HG03103 (cell line): ENCODE measurements around the gene UBXN4.
"Not testable (repeated sequence)": the region's sequence is repeated elsewhere in the genome, so short reads cannot be mapped to it uniquely, and the experiment has no call there.

Experiments used
- ATAC-seq: cut with Tn5 transposase; IDR thresholded peaks from one replicate; pipeline ENCODE4 v1.9.1; 2021; ENCODE audit warnings: low read depth; ENCODE audit not compliant: unreplicated experiment

Gene UBXN4, protein sequence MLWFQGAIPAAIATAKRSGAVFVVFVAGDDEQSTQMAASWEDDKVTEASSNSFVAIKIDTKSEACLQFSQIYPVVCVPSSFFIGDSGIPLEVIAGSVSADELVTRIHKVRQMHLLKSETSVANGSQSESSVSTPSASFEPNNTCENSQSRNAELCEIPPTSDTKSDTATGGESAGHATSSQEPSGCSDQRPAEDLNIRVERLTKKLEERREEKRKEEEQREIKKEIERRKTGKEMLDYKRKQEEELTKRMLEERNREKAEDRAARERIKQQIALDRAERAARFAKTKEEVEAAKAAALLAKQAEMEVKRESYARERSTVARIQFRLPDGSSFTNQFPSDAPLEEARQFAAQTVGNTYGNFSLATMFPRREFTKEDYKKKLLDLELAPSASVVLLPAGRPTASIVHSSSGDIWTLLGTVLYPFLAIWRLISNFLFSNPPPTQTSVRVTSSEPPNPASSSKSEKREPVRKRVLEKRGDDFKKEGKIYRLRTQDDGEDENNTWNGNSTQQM

DNA sequence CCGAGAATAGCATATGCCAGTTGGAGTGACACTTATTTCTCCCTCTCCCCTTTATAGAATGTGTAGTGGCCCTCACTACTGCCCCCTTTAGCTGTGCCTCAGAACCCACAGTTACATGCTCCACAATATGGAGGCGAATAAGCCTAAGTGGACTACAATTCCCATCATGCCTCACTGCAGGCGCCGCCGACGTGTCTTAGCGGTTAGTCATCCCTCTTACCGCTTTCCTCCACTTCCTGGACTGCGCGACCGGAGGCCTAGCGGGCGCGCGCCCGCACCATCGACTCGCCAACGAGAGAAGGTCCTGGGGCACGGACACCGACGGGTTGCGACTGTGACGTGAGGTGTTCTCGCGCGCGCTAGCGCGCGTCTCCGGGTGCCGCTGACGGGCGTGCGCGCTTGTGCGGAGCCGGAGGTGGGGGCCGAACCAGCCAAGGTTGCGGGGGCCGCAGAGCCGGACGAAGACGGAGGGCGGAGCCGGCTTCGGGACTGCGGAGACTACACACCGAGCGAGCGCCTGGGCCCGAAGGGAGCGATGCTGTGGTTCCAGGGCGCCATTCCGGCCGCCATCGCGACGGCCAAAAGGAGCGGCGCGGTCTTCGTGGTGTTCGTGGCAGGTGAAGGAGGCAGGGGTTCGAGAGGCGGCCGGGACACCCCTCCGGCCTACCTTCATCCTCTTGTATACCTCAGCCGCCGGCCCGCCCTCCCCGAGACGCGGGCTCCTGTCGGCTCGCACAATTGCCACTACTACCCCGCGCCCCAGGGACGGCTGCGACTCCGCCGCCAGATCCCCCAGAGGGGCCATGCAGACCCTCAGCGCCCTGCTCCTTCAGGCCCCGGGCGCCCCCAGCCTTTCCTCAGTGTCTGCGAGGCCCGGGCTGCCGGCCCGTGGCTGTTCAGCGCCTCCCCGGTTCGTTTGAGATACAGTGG is at the start of gene UBXN4:
TSS of gene UBXN4 (plus strand) at position 461 of the 930 bp plus-strand sequence. CDS start at position 536, 75 bp downstream.
- peak; percentile 89 for ATAC-seq

GRCh38 chr2:135694711-135695110 is 46.9 kb upstream of the UBXN4 start:
- no peak for ATAC-seq

GRCh38 chr2:135698838-135699237 is 42.8 kb upstream of the UBXN4 start:
- no peak for ATAC-seq

DNA sequence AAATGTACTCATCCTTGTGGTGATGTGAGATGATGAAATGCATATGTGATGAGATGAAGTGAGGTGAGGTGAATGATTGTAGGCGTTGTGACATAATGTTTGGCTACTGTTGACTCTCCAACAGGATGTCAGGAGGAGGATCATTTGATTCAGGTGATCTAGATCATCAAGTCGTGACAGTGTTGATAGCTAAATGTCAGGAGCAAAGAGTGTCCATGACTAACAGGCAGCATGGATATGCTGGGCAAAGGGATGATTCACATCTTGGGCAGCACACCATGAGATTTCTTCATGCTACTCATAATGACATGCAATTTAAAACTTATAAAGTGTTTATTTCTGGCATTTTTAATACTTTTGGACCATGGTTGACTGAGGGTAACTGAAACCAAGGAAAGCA is 40.2 kb upstream of the UBXN4 start:
- no peak for ATAC-seq

DNA sequence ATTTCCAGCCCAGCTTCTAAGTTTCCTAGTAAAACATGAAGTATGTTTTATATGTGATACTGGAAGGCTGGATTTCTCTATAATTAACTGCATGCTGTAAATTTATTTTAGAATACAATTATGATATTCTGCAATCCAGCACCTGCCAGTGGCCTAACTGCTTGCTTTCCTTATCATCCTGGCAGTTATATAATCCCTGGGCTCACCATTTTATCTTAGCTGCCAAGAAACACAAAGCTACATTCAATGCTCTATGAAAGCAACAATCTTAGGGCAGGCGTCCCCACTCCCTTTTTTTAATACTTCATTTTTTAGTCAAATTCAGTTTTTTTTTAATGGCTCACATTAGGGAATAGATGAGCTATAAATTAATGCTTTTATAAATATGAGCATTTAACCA is 38.4 kb upstream of the UBXN4 start:
- no peak for ATAC-seq

DNA sequence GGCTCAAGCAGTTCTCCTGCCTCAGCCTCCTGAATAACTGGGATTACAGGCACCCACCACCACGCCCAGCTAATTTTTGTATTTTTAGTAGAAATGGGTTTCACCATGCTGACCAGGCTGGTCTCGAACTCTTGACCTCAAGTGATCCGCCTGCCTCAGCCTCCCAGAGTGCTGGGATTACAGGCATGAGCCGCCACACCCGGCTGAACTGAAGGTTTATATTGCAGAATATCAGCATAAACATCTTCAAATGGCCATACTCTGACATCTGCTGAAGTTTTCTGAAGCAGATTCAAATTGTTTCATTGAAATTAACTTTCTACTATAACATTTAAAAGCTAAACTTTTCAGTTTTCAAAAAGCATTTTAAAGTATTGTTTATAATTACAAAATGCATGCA is 37.6 kb upstream of the UBXN4 start:
- ATAC-seq: not testable (repeated sequence)

DNA sequence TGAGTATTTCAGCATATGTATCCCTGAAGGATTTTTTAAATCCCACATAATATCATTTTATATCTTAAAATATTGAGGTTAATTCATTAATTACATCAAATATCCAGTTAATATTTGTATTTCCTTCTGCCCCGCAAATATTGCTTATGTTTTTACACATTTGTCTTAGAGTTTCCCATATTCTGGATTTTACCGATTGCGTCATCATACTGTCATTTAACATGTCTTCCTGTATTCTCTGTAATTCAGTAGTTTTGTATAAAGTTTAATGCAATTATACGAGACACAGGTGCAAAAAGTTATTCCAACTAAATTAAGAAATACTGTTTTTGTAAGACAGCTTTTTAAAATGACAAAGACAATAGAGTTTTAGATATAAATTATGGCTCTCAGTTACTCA is 33.5 kb upstream of the UBXN4 start:
- no peak for ATAC-seq

DNA sequence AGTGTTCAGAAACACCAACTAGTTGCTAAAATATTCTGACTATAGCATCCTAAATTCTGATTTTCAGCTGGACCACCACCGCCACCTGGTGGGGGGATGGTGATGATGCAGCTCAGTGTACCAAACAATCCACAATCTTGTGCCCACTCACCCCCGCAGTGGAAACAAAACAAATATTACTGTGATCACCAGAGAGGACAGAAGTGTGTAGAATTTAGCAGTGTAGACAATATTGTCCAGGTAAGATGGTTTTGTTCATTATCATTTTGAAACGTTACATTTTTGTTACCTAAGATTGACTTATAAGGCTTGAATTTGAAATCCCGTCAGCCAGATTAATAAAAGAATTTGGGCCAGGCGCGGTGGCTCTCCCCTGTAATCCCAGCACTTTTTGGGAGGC is 31.7 kb upstream of the UBXN4 start:
- ATAC-seq: no peak

- not testable (repeated sequence) for ATAC-seq
Observed at GRCh38 chr2:135715086-135715485, 26.6 kb upstream of the UBXN4 start.

DNA sequence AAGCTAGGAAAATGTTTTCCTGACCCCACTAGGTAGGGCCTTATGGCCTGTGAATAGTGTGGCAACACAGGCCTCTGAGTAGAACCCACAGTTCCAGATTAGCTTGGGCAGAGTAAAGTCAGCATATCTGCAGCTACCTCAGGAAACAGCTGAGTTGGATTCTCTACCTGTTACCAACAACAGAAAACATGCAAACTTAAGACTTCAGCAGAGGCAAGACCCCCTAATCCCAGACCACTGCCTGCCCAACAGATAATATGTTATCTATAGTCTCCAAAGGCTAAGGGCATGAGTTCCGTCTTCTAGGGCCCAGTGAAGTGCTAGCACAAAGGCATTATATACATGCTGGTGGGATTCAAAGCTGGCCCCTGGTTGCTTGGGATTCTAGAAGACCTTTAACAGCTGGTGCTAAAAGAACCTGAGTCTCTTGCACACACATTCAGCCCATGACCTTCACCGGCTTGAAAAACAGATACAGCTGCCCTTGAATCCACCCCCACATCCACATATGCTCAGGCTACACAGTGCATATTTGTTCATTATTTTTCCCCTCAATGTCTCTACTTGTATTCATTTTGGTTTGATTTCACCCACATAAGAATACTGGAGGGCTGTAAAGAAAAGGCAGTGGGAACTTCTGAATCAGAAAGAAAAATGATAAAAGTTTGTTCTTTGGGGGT is 13.5 kb upstream of the UBXN4 start:
- ATAC-seq: no peak

- ATAC-seq: no peak
Observed at GRCh38 chr2:135732561-135732960, 9.1 kb upstream of the UBXN4 start.

GRCh38 chr2:135733045-135733444 is 8.6 kb upstream of the UBXN4 start:
- ATAC-seq: no peak

DNA sequence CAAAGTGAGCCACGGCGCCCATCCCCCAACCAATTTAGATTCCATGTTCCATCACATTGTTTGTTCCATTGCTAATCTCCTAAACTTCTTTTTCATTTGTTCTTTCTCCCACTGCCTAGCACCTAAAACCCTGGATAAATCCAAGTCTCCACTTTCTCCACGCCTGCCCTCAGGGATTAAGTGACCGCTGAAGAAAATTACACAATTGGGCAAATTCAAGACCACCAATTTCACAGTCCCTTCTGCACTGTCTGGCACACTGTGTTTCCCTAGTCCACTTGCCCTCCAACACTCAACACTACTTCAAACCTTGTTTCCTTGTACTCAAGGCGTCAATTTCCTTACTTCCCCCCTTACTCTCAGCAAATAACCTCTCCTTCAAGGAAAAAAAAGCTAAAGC is 5.1 kb upstream of the UBXN4 start:
- ATAC-seq: no peak

GRCh38 chr2:135740206-135740605 is 1.4 kb upstream of the UBXN4 start:
- no peak for ATAC-seq

DNA sequence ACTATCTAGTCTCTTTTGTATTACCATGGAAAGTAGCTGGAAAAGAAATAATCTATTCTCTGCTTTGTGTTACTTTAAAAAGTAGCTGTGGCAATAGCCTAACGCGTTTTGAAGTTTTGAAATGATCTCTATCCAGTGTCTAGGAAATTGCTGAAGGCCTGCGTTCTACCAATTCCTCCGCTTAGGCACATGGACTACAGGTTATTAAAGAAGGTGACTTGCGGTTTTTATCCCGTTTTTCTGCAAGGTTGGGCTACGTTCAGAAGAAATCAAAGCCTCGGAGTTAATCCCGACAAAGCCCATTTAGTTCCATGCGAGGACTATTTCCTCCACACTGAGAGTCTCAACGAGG is 636 bp upstream of the UBXN4 start:
- ATAC-seq: no peak

DNA sequence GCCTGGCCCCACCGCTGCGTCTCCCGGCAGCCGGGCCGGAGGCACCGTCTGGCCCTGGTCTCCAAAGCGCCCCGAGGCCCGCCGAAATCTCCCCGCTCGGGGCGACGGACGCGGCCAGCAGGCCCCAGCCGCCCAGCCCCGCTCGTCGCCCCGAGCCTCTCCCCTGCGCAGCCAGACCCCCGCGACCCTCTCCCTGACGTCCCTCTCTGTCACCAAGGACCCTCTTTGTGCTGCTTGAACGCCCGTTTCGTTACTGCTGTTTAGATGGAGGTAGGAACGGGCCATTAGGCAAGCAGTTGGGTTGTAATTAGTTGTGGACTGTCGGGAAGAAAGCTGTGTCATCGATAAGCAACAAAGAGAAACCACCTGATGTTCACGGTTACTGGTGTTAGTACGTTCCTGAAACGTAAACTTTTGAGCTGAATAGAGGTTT is 686 bp downstream of the UBXN4 start:
- peak; percentile 4 for ATAC-seq

DNA sequence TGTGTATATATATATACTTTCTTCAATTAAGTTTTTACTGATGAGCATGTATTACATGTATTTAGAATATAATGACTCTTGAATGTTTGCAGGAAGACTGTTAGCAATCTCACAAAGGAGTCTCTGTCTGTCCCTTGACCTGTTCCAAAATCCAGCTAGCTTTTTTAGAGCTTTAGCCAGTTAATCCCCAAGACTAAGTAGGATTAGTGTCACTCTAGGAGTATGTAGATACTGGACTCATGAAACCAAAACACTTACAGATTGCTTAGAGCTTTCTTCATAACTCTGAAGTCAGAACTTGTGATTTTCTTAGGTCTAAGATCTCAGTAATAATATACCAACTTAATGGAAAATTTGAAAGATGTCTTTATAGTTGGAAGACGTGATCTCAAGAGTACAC is 2.2 kb downstream of the UBXN4 start:
- ATAC-seq: no peak

- no peak for ATAC-seq
Observed at GRCh38 chr2:135744760-135745314, 3.2 kb downstream of the UBXN4 start.

DNA sequence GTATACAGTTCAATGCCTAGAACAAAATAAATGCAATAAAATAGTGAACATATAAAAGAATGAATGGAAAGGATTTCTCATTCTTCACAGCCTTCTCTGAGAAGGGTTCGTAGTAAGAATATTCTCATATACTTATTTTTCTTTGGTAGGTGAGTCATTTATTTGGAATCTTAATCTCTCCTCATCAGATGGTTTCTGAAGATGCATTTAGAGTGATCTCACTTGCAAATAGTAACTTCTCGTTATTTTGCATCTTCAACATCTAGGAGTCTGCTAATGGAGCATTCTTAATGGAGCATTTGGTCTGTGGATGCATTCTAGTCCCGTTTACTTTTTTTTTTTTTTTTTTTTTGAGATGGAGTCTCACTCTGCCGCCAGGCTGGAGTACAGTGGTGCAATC is 3.9 kb downstream of the UBXN4 start:
- ATAC-seq: no peak

DNA sequence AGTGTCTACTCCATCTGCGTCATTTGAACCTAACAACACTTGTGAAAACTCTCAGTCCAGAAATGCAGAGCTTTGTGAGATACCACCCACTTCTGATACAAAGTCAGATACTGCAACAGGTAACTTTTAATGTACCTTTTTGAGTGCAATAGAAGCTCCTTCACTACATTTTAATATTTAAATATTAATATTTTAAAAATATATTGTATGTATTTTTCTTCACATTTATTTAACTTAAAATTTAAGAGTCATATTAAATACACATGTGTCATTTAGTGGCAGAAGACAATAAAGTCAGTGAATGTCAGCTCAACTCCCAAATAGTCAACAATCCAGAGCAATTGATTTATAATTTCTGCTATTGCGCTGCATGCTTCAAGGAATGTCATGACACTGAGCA is 13.9 kb downstream of the UBXN4 start:
- no peak for ATAC-seq

GRCh38 chr2:135756692-135757091 is 15.0 kb downstream of the UBXN4 start:
- no peak for ATAC-seq
